Measurements from ENCODE around the gene ZNF789. TPM values are rescaled to one million over a fixed set of nuclear protein-coding genes. Genes with fewer than 3 reads are reported as not detected.
"Not testable (repeated sequence)": the region's sequence is repeated elsewhere in the genome, so short reads cannot be mapped to it uniquely, and the experiment has no call there.

The ZNF789 gene
- total RNA-seq, 1 donor from 2014 or later = 5.2 TPM

GRCh38 chr7:99500637-99501009 lies 27.9 kb downstream of the ZNF789 start:
- DNase-seq (ENCODE audit: low read depth) = no peak
- TF ChIP-seq CTCF (IDR thresholded peaks at IDR 0.05; ENCODE audit: insufficient read depth, low read length, poor library complexity, severe bottlenecking) = no peak
- H3K36me3 ChIP-seq (ENCODE audit: control insufficient read depth, insufficient read depth, low read length) = no peaks in the 10 kb centered on the region
- H3K4me3 ChIP-seq (ENCODE audit: low read depth, low read length) = peak overlapping the region; percentile 97
- H3K27me3 ChIP-seq (ENCODE audit: control insufficient read depth, insufficient read depth, low read length) = no peaks in the 10 kb centered on the region

- H3K36me3 ChIP-seq (ENCODE audit: control insufficient read depth, insufficient read depth, low read length); H3K27me3 ChIP-seq (ENCODE audit: control insufficient read depth, insufficient read depth, low read length); DNase-seq (ENCODE audit: low read depth); H3K4me3 ChIP-seq (ENCODE audit: low read depth, low read length): not testable (repeated sequence)
Measured at GRCh38 chr7:99501236-99501635, 28.5 kb downstream of the ZNF789 start.

DNA sequence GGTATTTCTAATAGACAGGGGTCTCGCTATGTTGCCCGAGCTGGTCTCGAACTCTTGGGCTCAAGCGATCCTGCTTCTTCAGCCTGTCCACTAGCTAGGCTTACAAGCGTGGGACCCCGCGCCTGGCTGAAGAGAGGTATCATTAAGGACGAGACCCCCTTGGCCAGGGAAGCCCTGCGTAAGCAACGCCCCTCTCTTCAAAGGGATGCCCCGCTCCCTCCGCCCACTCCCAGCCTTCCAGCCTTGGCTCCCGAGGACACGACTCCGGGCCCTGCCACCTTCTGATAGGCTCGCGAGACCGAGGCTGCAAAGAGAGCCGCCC lies 31.6 kb downstream of the ZNF789 start:
- peak; percentile 83 for DNase-seq (ENCODE audit: low read depth)
- H3K27me3 ChIP-seq (ENCODE audit: control insufficient read depth, insufficient read depth, low read length) = no peaks in the 10 kb centered on the region
- no peaks in the 10 kb centered on the region for H3K36me3 ChIP-seq (ENCODE audit: control insufficient read depth, insufficient read depth, low read length)
- H3K4me3 ChIP-seq (ENCODE audit: low read depth, low read length) = peak overlapping the region; percentile 96
- no peak for TF ChIP-seq CTCF (IDR thresholded peaks at IDR 0.05; ENCODE audit: insufficient read depth, low read length, poor library complexity, severe bottlenecking)

DNA sequence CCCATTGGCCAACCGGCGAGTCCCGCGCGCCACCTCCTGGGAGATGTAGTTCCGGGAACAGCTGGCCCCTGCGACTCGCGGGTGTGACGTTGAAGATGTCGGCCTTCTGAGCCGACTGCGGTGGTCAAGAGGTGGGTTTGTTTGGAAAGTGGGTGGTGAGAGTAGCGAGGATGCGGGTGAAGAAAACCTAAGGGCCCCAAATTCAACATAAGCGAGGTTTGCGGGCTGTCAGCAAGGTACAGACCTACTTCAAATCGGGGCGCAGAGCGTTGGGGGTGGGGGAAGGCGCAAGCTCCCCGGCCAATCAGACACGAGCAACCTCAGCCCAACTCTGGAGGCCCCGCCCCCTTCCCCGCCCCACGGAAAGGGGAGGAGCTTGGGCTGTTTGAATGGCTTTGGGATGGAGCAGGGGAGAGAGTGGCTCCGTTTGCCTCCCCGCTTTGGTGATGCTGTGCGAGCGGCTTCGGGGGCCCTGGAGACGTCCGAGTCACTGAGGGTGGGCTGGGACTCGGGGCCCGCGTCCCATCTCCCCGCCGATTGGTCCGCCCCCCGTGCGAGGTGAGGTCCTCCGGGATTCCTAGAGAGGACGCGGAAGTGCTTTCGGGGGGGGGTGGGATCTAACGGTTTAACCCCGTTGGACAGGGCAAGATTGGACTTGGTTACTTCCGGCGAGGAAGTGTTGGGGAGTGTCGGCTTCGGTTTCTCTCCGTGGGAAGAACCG lies 32.1 kb downstream of the ZNF789 start, which contains the start of gene ZKSCAN5:
Gene ZKSCAN5, plus strand, starts transcription at position 60 of the 721 bp plus-strand sequence. CDS start 1,383 bp downstream, outside the sequence.
- H3K4me3 ChIP-seq (ENCODE audit: low read depth, low read length) = peak within 1 kb of the TSS; percentile 96
- no peaks in the 10 kb centered on the region for H3K36me3 ChIP-seq (ENCODE audit: control insufficient read depth, insufficient read depth, low read length)
- DNase-seq (ENCODE audit: low read depth) = peak; percentile 60
- no peaks in the 10 kb centered on the region for H3K27me3 ChIP-seq (ENCODE audit: control insufficient read depth, insufficient read depth, low read length)
- TF ChIP-seq CTCF (IDR thresholded peaks at IDR 0.05; ENCODE audit: insufficient read depth, low read length, poor library complexity, severe bottlenecking) = no peak

- peak overlapping the region; percentile 96 for H3K4me3 ChIP-seq (ENCODE audit: low read depth, low read length)
- TF ChIP-seq CTCF (IDR thresholded peaks at IDR 0.05; ENCODE audit: insufficient read depth, low read length, poor library complexity, severe bottlenecking) = no peak
- no peaks in the 10 kb centered on the region for H3K36me3 ChIP-seq (ENCODE audit: control insufficient read depth, insufficient read depth, low read length)
- no peaks in the 10 kb centered on the region for H3K27me3 ChIP-seq (ENCODE audit: control insufficient read depth, insufficient read depth, low read length)
- DNase-seq (ENCODE audit: low read depth) = no peak
Measured at GRCh38 chr7:99505324-99505662, 32.6 kb downstream of the ZNF789 start.

DNA sequence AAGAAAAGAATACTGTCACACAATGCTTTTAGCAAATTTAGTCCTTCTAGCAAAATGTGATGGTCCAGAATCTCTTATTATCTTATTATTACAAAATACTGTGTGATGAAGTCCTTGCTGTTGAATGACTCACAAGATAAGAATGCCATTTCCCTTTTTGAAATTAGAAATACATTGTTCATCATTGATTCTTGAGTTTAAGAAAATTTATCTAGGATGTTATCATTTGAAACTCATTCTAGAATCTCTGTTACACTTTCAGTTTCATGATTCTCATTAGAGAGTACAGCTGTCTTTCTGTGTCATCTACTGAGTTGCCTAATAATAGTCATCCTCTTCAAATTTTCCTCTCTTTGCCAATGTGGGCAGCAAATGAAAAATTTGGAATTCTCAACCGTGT lies 41.4 kb downstream of the ZNF789 start:
- TF ChIP-seq CTCF (IDR thresholded peaks at IDR 0.05; ENCODE audit: insufficient read depth, low read length, poor library complexity, severe bottlenecking) = no peak
- Histone ChIP-seq H3K36me3 (ENCODE audit: control insufficient read depth, insufficient read depth, low read length) (peaks cover 2% of the 10 kb centered on the region), H3K27me3 (ENCODE audit: control insufficient read depth, insufficient read depth, low read length) (no peaks in the 10 kb centered on the region), H3K4me3 (ENCODE audit: low read depth, low read length) (no peak overlapping the region)
- DNase-seq (ENCODE audit: low read depth) = no peak
